AG04449 (cell line): ENCODE data around the gene HBS1L.

ENCODE experiments used
- CTCF ChIA-PET: fragments of 350-600 bp; formaldehyde crosslinking; extraction: SDS; loops from one replicate; lab custom pipeline; 2021; ENCODE audit warnings: antibody characterized with exemption; lab: Yijun Ruan, JAX
- POLR2A ChIA-PET: fragments of 400-600, 350-600 bp; formaldehyde crosslinking; extraction: SDS; loops from one replicate; lab custom pipeline; 2020; ENCODE audit warnings: antibody characterized with exemption, inconsistent platforms; lab: Yijun Ruan, JAX
- DNase-seq: peaks from one replicate; pipeline ENCODE4 v3.0.0-alpha.2; 2010; ENCODE audit warnings: low read depth, low spot score
- H3K4me3 ChIP-seq: 2 replicates; pipeline ENCODE4 v1.5.1; 2011; ENCODE audit warnings: low read depth, mild to moderate bottlenecking, control low read depth, low read length
- TF ChIP-seq, protein P1 (sequence below): IDR thresholded peaks from one replicate; pipeline ENCODE4 v1.5.1; 2011; ENCODE audit warnings: mild to moderate bottlenecking, moderate library complexity, low read length, control low read depth, inconsistent platforms; ENCODE audit not compliant: insufficient read depth; ENCODE audit errors: missing control alignments

HBS1L gene

DNA sequence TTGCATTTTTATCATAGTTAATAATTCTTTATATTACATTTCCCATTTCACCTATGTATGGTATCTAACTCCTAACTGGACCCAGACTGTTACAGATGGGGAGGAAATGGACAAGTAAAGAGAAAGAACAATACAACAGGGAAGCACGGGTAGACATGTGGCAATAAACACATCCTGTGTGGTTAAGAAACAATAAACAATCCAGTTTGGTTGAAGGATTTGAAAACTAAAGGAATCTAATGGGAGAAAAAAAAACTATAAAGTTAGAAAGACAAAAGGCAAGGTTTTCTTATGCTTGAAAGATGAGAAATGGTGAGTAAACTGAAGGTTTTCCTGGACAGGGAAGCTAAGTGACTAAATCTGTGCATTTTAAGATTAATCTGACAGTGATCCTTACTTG lies 69.8 kb downstream of the HBS1L start:
- CTCF ChIA-PET: interaction anchor here (0.6 kb wide), 1 partner anchor 17 kb away, joined by 3 read pairs; no protein-coding TSS in a partner anchor

DNA sequence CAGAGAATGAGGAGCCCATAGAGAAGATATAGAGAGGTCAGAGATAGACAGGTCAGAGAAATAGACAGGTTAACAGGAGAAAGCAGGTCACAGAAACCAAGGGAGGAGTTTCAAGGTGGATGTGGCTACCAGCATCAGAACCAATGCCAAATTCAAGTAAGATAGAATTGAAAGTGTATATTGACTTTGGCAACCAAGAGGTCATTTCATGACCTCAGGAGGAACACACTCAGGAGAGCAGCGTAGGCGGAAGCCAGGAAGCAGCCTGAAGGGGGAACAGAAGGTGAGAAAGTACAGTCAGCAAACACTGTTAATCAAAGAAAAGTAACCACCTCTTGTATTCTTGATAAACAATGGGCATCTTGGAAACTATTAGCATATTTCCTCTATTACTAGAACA lies 70.8 kb downstream of the HBS1L start:
- POLR2A ChIA-PET: no interaction called here
- CTCF ChIA-PET: no interaction called here
- H3K4me3 ChIP-seq: no peak overlapping the region
- no peak for DNase-seq
- TF ChIP-seq, protein P1, sequence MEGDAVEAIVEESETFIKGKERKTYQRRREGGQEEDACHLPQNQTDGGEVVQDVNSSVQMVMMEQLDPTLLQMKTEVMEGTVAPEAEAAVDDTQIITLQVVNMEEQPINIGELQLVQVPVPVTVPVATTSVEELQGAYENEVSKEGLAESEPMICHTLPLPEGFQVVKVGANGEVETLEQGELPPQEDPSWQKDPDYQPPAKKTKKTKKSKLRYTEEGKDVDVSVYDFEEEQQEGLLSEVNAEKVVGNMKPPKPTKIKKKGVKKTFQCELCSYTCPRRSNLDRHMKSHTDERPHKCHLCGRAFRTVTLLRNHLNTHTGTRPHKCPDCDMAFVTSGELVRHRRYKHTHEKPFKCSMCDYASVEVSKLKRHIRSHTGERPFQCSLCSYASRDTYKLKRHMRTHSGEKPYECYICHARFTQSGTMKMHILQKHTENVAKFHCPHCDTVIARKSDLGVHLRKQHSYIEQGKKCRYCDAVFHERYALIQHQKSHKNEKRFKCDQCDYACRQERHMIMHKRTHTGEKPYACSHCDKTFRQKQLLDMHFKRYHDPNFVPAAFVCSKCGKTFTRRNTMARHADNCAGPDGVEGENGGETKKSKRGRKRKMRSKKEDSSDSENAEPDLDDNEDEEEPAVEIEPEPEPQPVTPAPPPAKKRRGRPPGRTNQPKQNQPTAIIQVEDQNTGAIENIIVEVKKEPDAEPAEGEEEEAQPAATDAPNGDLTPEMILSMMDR: no peak

More for the DNA sequence above, 69.8 kb downstream of the HBS1L start:
- POLR2A ChIA-PET: no interaction called here
- no peak overlapping the region for H3K4me3 ChIP-seq
- no peak for DNase-seq
- TF ChIP-seq, protein P1: no peak

DNA sequence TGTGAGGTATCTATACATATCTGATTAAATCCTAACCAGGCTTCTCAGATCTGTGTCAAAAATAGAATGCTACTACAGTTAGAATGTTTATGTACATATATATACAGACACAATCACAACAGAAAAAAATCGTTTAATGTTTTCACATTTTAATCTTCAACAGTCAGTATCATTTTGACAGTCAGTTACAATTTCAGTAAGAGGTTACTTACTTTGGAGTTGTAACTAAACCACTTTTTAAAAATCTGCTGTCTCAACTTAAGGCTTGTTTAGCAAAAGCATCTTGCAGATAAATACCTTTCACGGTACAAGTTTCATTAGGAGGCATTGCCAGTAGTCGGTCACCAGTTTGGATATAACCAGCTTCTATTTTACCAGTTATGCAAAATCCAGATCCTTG lies 72.5 kb downstream of the HBS1L start:
- POLR2A ChIA-PET: no interaction called here
- DNase-seq: no peak
- H3K4me3 ChIP-seq: no peak overlapping the region
- TF ChIP-seq, protein P1: no peak
- CTCF ChIA-PET: no interaction called here

DNA sequence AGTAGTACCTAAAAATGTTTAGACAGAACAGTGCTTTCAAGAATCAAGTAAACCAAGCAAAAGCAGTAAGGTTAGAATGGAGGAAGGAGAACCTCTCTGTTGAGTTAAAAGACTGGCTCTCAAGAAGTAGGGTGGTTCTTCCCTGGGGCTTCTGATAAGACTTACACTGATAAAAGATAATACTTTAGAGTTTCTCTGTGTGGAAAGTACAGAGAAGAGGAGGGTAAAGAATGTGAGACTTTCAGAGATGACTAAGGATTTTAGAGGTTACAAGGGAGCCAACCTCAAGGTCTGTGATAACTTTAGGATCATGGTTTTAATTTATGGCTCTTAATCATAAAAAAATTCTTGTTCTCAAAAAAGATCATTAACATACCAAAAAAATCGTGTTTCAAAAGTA lies 73.8 kb downstream of the HBS1L start:
- CTCF ChIA-PET: interaction anchor here (1.2 kb wide), 1 partner anchor 21 kb away, joined by 3 read pairs; no protein-coding TSS in a partner anchor
- DNase-seq: no peak
- no peak overlapping the region for H3K4me3 ChIP-seq
- POLR2A ChIA-PET: no interaction called here
- TF ChIP-seq, protein P1: no peak

DNA sequence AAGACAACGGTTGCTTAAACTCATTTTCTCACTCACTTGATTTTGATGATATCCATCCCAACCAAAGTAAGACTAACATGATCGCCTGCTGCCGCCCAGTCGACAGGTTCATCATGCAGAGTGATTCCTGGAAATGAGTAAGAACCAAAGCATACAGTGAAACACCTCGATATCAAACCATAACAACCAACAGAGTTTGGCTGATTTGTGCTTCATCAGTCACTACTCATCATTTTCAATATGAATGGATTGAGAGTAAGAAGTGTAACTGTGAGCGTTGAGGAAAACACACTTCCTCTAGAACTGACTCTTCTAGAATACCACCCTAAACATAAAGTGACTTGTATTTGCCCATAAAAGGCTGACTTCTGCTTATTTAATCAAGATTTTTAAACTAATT lies 75.5 kb downstream of the HBS1L start:
- POLR2A ChIA-PET: no interaction called here
- CTCF ChIA-PET: no interaction called here
- TF ChIP-seq, protein P1: no peak
- H3K4me3 ChIP-seq: no peak overlapping the region
- no peak for DNase-seq

DNA sequence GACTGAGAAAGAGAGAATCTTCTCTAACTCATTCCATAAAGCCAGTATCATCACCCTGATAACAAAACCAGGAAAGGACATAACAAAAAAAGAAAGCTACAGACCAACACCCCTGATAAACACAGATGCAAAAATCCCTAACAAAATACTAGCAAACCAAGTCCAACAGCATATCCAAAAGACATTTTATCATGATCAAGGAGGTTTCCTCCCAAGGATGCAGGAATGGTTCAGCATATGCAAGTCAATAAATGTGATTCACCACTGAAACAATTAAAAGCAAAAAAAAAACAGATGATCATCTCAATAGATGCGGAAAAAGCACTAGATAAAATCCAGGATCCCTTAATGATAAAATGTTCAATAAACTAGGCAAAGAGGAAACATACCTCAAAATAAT lies 80.3 kb downstream of the HBS1L start:
- DNase-seq: no peak
- TF ChIP-seq, protein P1: no peak
- ChIA-PET POLR2A (interaction anchor here (0.7 kb wide), 1 partner anchor 16 kb away, joined by 4 read pairs; no protein-coding TSS in a partner anchor), CTCF (interaction anchor here (1.2 to 1.3 kb wide), 2 partner anchors 9 to 14 kb away, joined by 3 to 5 read pairs; no protein-coding TSS in a partner anchor)
- H3K4me3 ChIP-seq: no peak overlapping the region
